Activated B cell treated with CpG ODN at 0.5 μM for 24 hours (primary cell): ENCODE data around the gene TSHZ2. TPM values are rescaled to one million over a fixed set of nuclear protein-coding genes. Genes with fewer than 3 reads are reported as not detected.

Experiments
- ATAC-seq: fragments of 200-7000 bp; cut with Tn5 transposase; one replicate; pipeline ENCODE4 v1.10.0; 2021; ENCODE audit warnings: low read depth, mild to moderate bottlenecking, moderate library complexity
- CTCF ChIA-PET: fragments of 350-600 bp; sonication (Branson Sonifier 250); formaldehyde crosslinking; loops from one replicate; lab custom pipeline; 2021; ENCODE audit warnings: antibody characterized with exemption; lab: Charles Lee
- POLR2A ChIA-PET: fragments of 350-600 bp; sonication (Branson Sonifier 250); formaldehyde crosslinking; loops from one replicate; lab custom pipeline; 2021; ENCODE audit warnings: antibody characterized with exemption; lab: Charles Lee
- DNase-seq: peaks from one replicate; pipeline ENCODE4 v3.0.0; 2022
- H3K27ac Mint-ChIP-seq: one replicate; pipeline ENCODE4 v1.8.0; 2020; ENCODE audit warnings: mixed read lengths
- H3K27me3 Mint-ChIP-seq: one replicate; pipeline ENCODE4 v1.8.0; 2021; ENCODE audit warnings: mixed read lengths
- H3K36me3 Mint-ChIP-seq: one replicate; pipeline ENCODE4 v1.8.0; 2021; ENCODE audit warnings: low read depth, mixed read lengths
- H3K4me1 Mint-ChIP-seq: one replicate; pipeline ENCODE4 v1.8.0; 2021; ENCODE audit warnings: mixed read lengths
- H3K4me3 Mint-ChIP-seq: one replicate; pipeline ENCODE4 v1.8.0; 2020; ENCODE audit warnings: mild to moderate bottlenecking, mixed read lengths
- H3K9me3 Mint-ChIP-seq: one replicate; pipeline ENCODE4 v1.8.0; 2020; ENCODE audit warnings: mixed read lengths
- CTCF ChIP-seq: fragments of 200-600 bp; IDR thresholded peaks from one replicate; pipeline ENCODE4 v1.8.0; 2022; ENCODE audit warnings: antibody characterized with exemption, mild to moderate bottlenecking
- intact Hi-C: fragments of 100-400 bp; cut with micrococcal nuclease; formaldehyde crosslinking; loops from one replicate; pipeline ENCODE4 v1.15.1; 2024
- total RNA-seq: library from RNA; stranded (reverse); gene quantifications from 2 replicates; pipeline ENCODE4 v1.2.3, GENCODE V29; 2022

TSHZ2 gene
- total RNA-seq, 1 donor from 2014 or later: 1.7 TPM

- ChIA-PET CTCF (no interaction called here), POLR2A (no interaction called here)
- no peaks in the 10 kb centered on the region for H3K9me3 Mint-ChIP-seq
- no peaks in the 10 kb centered on the region for H3K4me1 Mint-ChIP-seq
- TF ChIP-seq CTCF: no peak
- no peak overlapping the region for H3K27ac Mint-ChIP-seq
- no peaks in the 10 kb centered on the region for H3K36me3 Mint-ChIP-seq
- DNase-seq: no peak
- H3K27me3 Mint-ChIP-seq: peaks cover 14% of the 10 kb centered on the region
- ATAC-seq: no peak
- intact Hi-C loops: no loop called here
- H3K4me3 Mint-ChIP-seq: no peak overlapping the region
Observed at GRCh38 chr20:53439616-53440015, 467.5 kb downstream of the TSHZ2 start.

GRCh38 chr20:53444401-53445149 is 472.4 kb downstream of the TSHZ2 start:
- Mint-ChIP-seq H3K36me3 (peaks cover 5% of the 10 kb centered on the region), H3K27ac (no peak overlapping the region), H3K27me3 (peaks cover 8% of the 10 kb centered on the region), H3K4me1 (no peaks in the 10 kb centered on the region), H3K4me3 (no peak overlapping the region), H3K9me3 (peaks cover 22% of the 10 kb centered on the region)
- POLR2A ChIA-PET: no interaction called here
- ATAC-seq (no peak), DNase-seq (no peak)
- CTCF ChIA-PET: no interaction called here
- intact Hi-C loops: no loop called here
- TF ChIP-seq CTCF: no peak

GRCh38 chr20:53445321-53445731 is 473.2 kb downstream of the TSHZ2 start:
- intact Hi-C loops: no loop called here
- H3K4me3 Mint-ChIP-seq: no peak overlapping the region
- H3K27ac Mint-ChIP-seq: no peak overlapping the region
- CTCF ChIA-PET: no interaction called here
- TF ChIP-seq CTCF: no peak
- POLR2A ChIA-PET: no interaction called here
- no peak for DNase-seq
- no peak for ATAC-seq
- H3K27me3 Mint-ChIP-seq: peaks cover 5% of the 10 kb centered on the region
- no peaks in the 10 kb centered on the region for H3K4me1 Mint-ChIP-seq
- H3K9me3 Mint-ChIP-seq: peaks cover 27% of the 10 kb centered on the region
- H3K36me3 Mint-ChIP-seq: peaks cover 5% of the 10 kb centered on the region

- no peak for ATAC-seq
Observed at GRCh38 chr20:53445932-53446331, 473.8 kb downstream of the TSHZ2 start.

GRCh38 chr20:53447316-53447715 is 475.2 kb downstream of the TSHZ2 start:
- no peak overlapping the region for H3K4me3 Mint-ChIP-seq
- TF ChIP-seq CTCF: no peak
- peaks cover 5% of the 10 kb centered on the region for H3K36me3 Mint-ChIP-seq
- ChIA-PET POLR2A (no interaction called here), CTCF (no interaction called here)
- DNase-seq (no peak), ATAC-seq (no peak)
- H3K9me3 Mint-ChIP-seq: peaks cover 27% of the 10 kb centered on the region
- H3K27me3 Mint-ChIP-seq: peaks cover 3% of the 10 kb centered on the region
- intact Hi-C loops: no loop called here
- H3K4me1 Mint-ChIP-seq: no peaks in the 10 kb centered on the region
- no peak overlapping the region for H3K27ac Mint-ChIP-seq

More at GRCh38 chr20:53445932-53446331, 473.8 kb downstream of the TSHZ2 start:
- ChIA-PET POLR2A (no interaction called here), CTCF (no interaction called here)
- Mint-ChIP-seq H3K4me1 (no peaks in the 10 kb centered on the region), H3K27ac (no peak overlapping the region), H3K4me3 (no peak overlapping the region), H3K36me3 (peaks cover 5% of the 10 kb centered on the region), H3K27me3 (peaks cover 3% of the 10 kb centered on the region), H3K9me3 (peaks cover 27% of the 10 kb centered on the region)
- intact Hi-C loops: no loop called here
- no peak for TF ChIP-seq CTCF
- DNase-seq: no peak
